GM18507 (cell line): ENCODE results near the gene ANKK1.

Source experiments
- DNase-seq: peaks from one replicate; pipeline ENCODE4 v3.0.0; 2011; ENCODE audit warnings: low read depth; ENCODE audit not compliant: insufficient read length; ENCODE audit errors: extremely low spot score
- FAIRE-seq: peaks from 2 replicates; lab custom pipeline; 2011; peaks lifted over from hg19 to GRCh38; lab: Jason Lieb, UNC

The ANKK1 gene

GRCh38 chr11:113447621-113448315, 60.2 kb downstream of the ANKK1 start:
- FAIRE-seq (no peak), DNase-seq (no peak)

GRCh38 chr11:113448316-113448677, 60.7 kb downstream of the ANKK1 start:
- FAIRE-seq = no peak
- DNase-seq = no peak

GRCh38 chr11:113449743-113450142, 62.2 kb downstream of the ANKK1 start:
- DNase-seq (no peak), FAIRE-seq (no peak)
